Tibial nerve (tissue), 4 donors: ENCODE measurements around the gene PDYN. TPM values are rescaled to one million over a fixed set of nuclear protein-coding genes. Genes with fewer than 3 reads are reported as not detected.

ENCODE experiments used
- DNase-seq, 2 donors: peaks; one replicate each; pipeline ENCODE4 v3.0.0-alpha.2; 2019; ENCODE audit warnings: low spot score in 2 of 2
- H3K27ac ChIP-seq, 4 donors: fragments of 200-600 bp; sonication (generic) in 3 of 4; one replicate each; pipeline ENCODE4 v1.5.1; 2017 to 2019; ENCODE audit warnings: mild to moderate bottlenecking in 1 of 4
- H3K27me3 ChIP-seq, 2 donors: fragments of 200-600 bp; sonication (generic) in 1 of 2; one replicate each; pipeline versions ENCODE4 v1.5.1 to v1.6.0; 2017 to 2019
- H3K36me3 ChIP-seq, 3 donors: fragments of 200-600 bp; sonication (generic); one replicate each; pipeline ENCODE4 v1.5.1; 2018 to 2019
- H3K4me1 ChIP-seq, 4 donors: fragments of 200-600 bp; sonication (generic) in 3 of 4; one replicate each; pipeline ENCODE4 v1.5.1; 2017 to 2019
- H3K4me3 ChIP-seq, 4 donors: fragments of 200-600 bp; sonication (generic) in 3 of 4; one replicate each; pipeline ENCODE4 v1.5.1; 2017 to 2019; ENCODE audit warnings: mild to moderate bottlenecking in 1 of 4, moderate library complexity in 1 of 4
- H3K9me3 ChIP-seq, 4 donors: fragments of 200-600 bp; sonication (generic) in 3 of 4; one replicate each; pipeline ENCODE4 v1.5.1; 2017 to 2019
- CTCF ChIP-seq, 5 experiments: fragments of 200-600 bp in 3 of 5; fragments of 450-650 bp in 2 of 5; sonication (generic) in 3 of 5; IDR thresholded peaks; one replicate each; pipeline ENCODE4 v1.5.1; 2016 to 2019; ENCODE audit warnings: antibody characterized with exemption in 5 of 5, mild to moderate bottlenecking in 3 of 5, moderate library complexity in 2 of 5
- EP300 ChIP-seq, 2 donors: sonication (generic); formaldehyde crosslinking; IDR thresholded peaks; one replicate each; pipeline ENCODE4 v1.6.1; 2017; ENCODE audit warnings: antibody characterized with exemption in 2 of 2, mild to moderate bottlenecking in 1 of 2
- POLR2A ChIP-seq, 2 donors: fragments of 450-650 bp; IDR thresholded peaks; one replicate each; pipeline ENCODE4 v1.6.1; 2017; ENCODE audit warnings: antibody characterized with exemption in 2 of 2, mild to moderate bottlenecking in 2 of 2, moderate library complexity in 2 of 2
- WGBS, 2 donors: methylation state at CpG; one replicate each; pipeline ENCODE4 v1.1.5; 2018; 5-methylcytosine and 5-hydroxymethylcytosine counted together
- total RNA-seq, 4 donors: library from RNA; depleted of rRNA; stranded (reverse); fragments of >200 nt; gene quantifications; one replicate each; pipeline ENCODE4 v1.1.0, GENCODE V29; 2016

PDYN gene
- total RNA-seq, 4 donors from 2014 or later = not detected

- no peak overlapping the region for H3K27ac ChIP-seq
- H3K27me3 ChIP-seq = peaks cover 0 to 22% of the 10 kb centered on the region in 2 donors
- no peaks in the 10 kb centered on the region for H3K4me1 ChIP-seq
- no peak for DNase-seq
- H3K36me3 ChIP-seq = no peaks in the 10 kb centered on the region
- WGBS, 2 donors = 78 to 80% methylated on average over 4 to 5 of the region's 5 CpGs
- no peak overlapping the region for H3K4me3 ChIP-seq
- TF ChIP-seq EP300 (IDR thresholded peaks at IDR 0.05) (no peak), POLR2A (IDR thresholded peaks at IDR 0.05) (no peak), CTCF (IDR thresholded peaks at IDR 0.05) (no peak)
- H3K9me3 ChIP-seq = peaks cover 0 to 3% (median 0%) of the 10 kb centered on the region in 4 donors
These were observed 11.2 kb downstream of the PDYN start for GRCh38 chr20:1982686-1983085.

- no peak for DNase-seq
- Histone ChIP-seq H3K27ac (no peak overlapping the region), H3K27me3 (peaks cover 0 to 22% of the 10 kb centered on the region in 2 donors), H3K36me3 (no peaks in the 10 kb centered on the region), H3K9me3 (peaks cover 0 to 3% (median 0%) of the 10 kb centered on the region in 4 donors), H3K4me3 (no peak overlapping the region), H3K4me1 (no peaks in the 10 kb centered on the region)
- TF ChIP-seq POLR2A (IDR thresholded peaks at IDR 0.05) = no peak
- 37 to 67% methylated on average over 3 of the region's 3 CpGs for WGBS, 2 donors
These were observed 14.6 kb downstream of the PDYN start for GRCh38 chr20:1979106-1979778.

- WGBS, 2 donors = 81 to 82% methylated on average over 11 of the region's 11 CpGs
- DNase-seq = no peak
- H3K4me1 ChIP-seq = no peaks in the 10 kb centered on the region
- TF ChIP-seq EP300 (IDR thresholded peaks at IDR 0.05) (no peak), CTCF (IDR thresholded peaks at IDR 0.05) (no peak), POLR2A (IDR thresholded peaks at IDR 0.05) (no peak)
- peaks cover 0 to 16% of the 10 kb centered on the region in 2 donors for H3K27me3 ChIP-seq
- no peaks in the 10 kb centered on the region for H3K36me3 ChIP-seq
- H3K9me3 ChIP-seq = no peaks in the 10 kb centered on the region
- no peak overlapping the region for H3K4me3 ChIP-seq
- H3K27ac ChIP-seq = no peak overlapping the region
These were observed 18.6 kb downstream of the PDYN start for GRCh38 chr20:1975291-1975690.

- peaks cover 0 to 8% of the 10 kb centered on the region in 2 donors for H3K27me3 ChIP-seq
- DNase-seq = no peak
These were observed 20.0 kb downstream of the PDYN start for GRCh38 chr20:1973601-1974440.

More at GRCh38 chr20:1973601-1974440, 20.0 kb downstream of the PDYN start:
- Histone ChIP-seq H3K27ac (no peak overlapping the region), H3K4me3 (no peak overlapping the region), H3K36me3 (no peaks in the 10 kb centered on the region), H3K4me1 (no peaks in the 10 kb centered on the region), H3K9me3 (no peaks in the 10 kb centered on the region)
- TF ChIP-seq POLR2A (IDR thresholded peaks at IDR 0.05) (no peak), CTCF (IDR thresholded peaks at IDR 0.05) (no peak), EP300 (IDR thresholded peaks at IDR 0.05) (no peak)
- 65 to 69% methylated on average over 15 of the region's 15 CpGs for WGBS, 2 donors
